NCI-H2081 (cell line): ENCODE data around the gene DRAM1.

Experiments used
- DNase-seq, 2 experiments: peaks; one replicate each; lab custom pipeline; 2025; lab: John Stamatoyannopoulos, UW

DRAM1 gene

GRCh38 chr12:101941306-101942249 lies 64.2 kb downstream of the DRAM1 start:
- no peak for DNase-seq

- no peak for DNase-seq
These were observed 64.8 kb downstream of the DRAM1 start for GRCh38 chr12:101942250-101942605.

GRCh38 chr12:101945369-101946232 lies 68.2 kb downstream of the DRAM1 start:
- no peak for DNase-seq

GRCh38 chr12:101946233-101946611 lies 68.8 kb downstream of the DRAM1 start:
- no peak for DNase-seq

GRCh38 chr12:101947316-101947715 lies 69.9 kb downstream of the DRAM1 start:
- no peak for DNase-seq

- no peak for DNase-seq
These were observed 71.0 kb downstream of the DRAM1 start for GRCh38 chr12:101948365-101948764.

GRCh38 chr12:101951002-101951670 lies 73.8 kb downstream of the DRAM1 start:
- no peak for DNase-seq

GRCh38 chr12:101954113-101954512 lies 76.7 kb downstream of the DRAM1 start:
- DNase-seq, result no peak

GRCh38 chr12:101954676-101955075 lies 77.3 kb downstream of the DRAM1 start:
- DNase-seq, result no peak

- no peak for DNase-seq
These were observed 80.0 kb downstream of the DRAM1 start for GRCh38 chr12:101957252-101957959.

GRCh38 chr12:101959607-101960006 lies 82.2 kb downstream of the DRAM1 start:
- DNase-seq, result no peak

GRCh38 chr12:101962486-101962885 lies 85.1 kb downstream of the DRAM1 start:
- no peak for DNase-seq

- no peak for DNase-seq
These were observed 86.3 kb downstream of the DRAM1 start for GRCh38 chr12:101963697-101964096.

- DNase-seq, result no peak
These were observed 89.1 kb downstream of the DRAM1 start for GRCh38 chr12:101966496-101966895.

- DNase-seq, result no peak
These were observed 90.1 kb downstream of the DRAM1 start for GRCh38 chr12:101967506-101967905.

GRCh38 chr12:101968770-101969169 lies 91.4 kb downstream of the DRAM1 start:
- DNase-seq, result no peak
